NCI-H1694 (cell line): Measurements from ENCODE around the gene GRHL1.

Experiments used
- DNase-seq: peaks from one replicate; lab custom pipeline; 2025; lab: John Stamatoyannopoulos, UW

Gene GRHL1

DNA sequence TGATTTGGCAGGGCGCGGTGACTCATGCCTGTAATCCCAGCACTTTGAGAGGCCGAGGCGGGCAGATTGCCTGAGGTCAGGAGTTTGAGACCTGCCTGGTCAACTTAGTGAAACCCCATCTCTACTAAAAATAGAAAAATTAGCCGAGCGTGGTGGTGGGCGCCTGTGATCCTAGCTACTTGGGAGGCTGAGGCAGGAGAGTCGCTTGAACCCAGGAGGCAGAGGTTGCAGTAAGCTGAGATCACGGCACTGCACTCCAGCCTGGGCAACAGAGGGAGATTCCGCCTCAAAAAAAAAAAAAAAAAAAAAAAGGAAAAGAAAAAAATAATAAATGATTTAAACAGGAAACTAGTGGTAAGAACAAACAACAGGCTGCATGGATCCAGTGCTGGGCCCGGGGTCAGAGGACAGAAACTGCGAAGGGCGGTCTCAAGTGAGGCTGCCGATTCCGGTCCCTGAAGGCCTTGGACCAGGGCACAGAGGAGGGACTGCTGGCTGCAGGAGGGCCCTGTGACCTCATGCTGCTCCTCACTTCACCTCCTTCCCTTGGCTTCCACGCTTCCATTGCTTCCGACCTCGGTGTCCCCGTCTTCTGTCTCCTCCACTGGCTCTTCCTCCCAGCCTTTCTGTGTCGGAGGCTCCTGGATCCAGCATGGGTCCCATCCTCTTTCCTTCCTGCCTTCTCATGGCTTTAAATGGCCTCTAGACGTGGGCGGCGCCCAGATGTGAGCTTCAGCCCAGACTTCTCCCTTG, 2.1 kb upstream of the GRHL1 start:
- no peak for DNase-seq

DNA sequence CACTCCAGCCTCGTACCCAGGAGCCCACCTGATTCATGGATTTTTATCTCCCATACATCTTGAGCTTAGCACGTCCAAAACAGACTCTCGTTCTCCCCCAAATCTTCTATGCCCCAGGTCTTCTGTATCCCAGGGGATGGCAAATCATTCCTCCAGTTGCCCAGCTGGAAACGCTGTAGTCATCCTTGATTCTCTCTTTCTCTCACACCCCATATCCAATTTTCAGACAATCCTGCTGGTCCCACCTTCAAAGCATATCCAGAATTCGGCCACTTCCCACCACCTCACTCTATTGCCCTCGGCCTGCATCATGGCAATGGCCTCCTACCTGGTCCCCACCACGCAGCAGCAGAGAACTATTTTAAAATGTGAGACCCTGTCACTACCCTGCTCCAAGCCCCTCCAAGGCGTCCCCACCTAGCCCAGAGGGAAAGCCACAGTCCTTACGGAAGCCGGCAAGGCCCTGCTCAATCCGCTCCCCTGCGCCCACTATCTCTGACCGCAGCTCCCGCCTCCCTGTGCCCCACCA, 1.4 kb upstream of the GRHL1 start:
- no peak for DNase-seq

- DNase-seq = no peak
These were observed 797 bp upstream of the GRHL1 start for GRCh38 chr2:9950521-9951271.

DNA sequence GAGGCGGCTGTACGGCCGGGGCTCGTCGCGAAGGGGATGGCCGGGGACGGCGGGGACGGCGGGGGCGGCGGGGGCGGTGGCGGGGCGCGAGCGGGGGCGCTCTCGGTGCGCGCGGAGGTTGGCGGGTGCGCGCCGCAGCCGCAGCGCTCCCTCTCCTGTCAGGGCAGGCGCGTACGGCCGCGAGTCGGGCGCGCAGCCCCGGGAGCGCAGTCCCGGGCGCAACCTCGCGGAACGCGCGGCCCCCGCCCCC, 296 bp upstream of the GRHL1 start:
- DNase-seq = no peak

DNA sequence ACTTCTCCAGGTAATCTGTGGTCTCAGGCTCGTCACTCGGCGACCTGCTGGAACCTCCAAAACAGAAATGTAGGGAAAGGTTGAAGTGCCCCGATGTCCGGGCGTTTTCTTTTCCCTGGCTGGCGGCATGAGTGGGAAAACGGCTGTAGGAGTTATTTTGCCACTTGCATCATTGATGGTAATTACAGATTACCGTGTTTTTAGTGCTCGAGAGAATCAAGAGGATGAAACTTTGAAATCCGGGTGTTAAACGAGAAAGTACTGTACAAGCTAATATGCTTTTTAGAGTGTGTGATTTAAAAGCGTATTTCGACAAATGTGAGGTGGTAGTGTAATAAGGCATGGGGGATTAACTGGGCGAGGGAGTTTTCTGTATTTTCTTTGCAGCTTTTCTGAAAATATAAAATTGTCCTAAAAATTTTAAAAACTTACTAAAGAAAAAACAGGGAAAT, 819 bp downstream of the GRHL1 start:
- DNase-seq = no peak

- DNase-seq = no peak
These were observed 1.5 kb downstream of the GRHL1 start for GRCh38 chr2:9952856-9953503.

DNA sequence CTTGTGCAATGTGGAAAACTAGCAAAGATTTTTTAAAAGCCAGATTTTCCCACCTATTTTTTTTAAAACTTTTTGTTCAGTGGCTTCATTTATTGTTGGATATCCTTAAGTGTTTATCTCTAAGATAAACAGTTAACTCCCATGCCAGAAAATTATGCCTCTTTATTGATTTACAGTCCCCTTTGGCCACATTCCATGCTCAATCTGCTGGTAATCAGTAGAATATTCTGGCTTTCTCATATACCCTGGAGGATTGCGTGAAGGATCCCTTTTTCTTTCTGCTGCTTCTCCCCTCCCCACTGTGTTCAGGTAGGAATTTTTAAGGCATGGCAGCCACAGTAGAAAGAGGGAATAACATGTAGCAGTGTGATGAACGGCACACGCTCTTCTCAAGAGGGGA, 2.6 kb downstream of the GRHL1 start:
- no peak for DNase-seq

DNA sequence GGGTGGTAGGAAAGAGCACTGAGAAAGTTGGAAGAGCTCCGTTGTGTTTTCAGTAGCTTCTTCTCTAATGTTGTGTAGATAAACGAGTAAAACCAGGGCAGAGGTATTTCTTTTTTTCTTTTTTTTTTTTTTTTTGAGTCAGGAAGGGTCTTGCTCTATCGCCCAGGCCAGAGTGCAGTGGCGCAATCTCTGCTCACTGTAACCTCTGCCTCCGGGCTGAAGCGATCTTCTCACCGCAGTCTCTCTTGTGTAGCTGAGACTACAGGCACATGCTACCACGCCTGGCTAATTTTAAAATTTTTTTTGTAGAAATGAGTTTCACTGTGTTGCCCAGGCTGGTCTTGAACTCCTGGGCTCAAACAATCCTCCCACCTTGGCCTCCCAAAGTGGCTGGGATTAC, 6.6 kb downstream of the GRHL1 start:
- DNase-seq = no peak

- no peak for DNase-seq
These were observed 7.8 kb downstream of the GRHL1 start for GRCh38 chr2:9959262-9959661.

DNA sequence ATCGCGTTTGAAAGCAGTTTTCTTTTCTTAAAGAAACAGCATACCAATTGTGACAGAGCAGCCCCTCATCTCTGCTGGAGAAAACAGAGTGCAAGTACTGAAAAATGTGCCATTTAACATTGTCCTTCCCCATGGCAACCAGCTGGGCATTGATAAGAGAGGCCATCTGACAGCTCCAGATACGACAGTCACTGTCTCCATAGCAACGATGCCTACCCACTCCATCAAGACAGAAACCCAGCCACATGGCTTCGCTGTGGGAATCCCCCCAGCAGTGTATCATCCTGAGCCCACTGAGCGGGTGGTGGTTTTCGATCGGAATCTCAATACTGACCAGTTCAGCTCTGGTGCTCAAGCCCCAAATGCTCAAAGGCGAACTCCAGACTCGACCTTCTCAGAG, 9.5 kb downstream of the GRHL1 start:
- no peak for DNase-seq

GRCh38 chr2:9964334-9964980, 13.0 kb downstream of the GRHL1 start:
- no peak for DNase-seq

DNA sequence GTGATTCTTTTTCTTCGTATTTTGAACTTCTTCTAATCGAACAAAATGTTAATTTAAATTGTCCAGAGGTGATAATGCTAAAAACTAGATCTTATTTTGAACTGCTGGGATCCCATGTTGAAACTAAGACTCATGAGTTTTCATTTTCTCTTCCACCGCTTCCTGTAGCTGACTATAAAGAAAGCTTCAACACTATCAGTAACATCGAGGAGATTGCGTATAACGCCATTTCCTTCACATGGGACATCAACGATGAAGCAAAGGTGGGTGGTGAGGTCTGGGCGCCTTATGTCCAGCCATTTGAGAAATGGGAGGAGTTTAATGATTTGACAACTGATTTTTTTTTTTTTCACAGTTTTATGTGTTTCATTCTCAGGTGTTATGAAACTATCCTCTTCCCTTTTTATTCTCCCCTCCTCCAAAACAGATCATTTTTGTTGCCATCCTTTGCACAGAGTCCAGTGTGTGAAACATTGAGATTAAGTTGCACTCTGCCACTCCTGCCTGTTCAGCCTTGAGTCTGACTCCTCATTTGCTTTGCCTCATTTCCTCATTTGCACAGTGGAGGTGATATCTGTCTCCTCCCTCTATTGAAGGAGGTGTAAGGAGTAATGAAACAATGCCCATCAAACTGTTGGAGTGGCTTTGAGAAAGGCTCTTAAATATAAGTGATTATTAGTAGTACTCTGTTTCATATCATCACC, 13.8 kb downstream of the GRHL1 start:
- no peak for DNase-seq

- DNase-seq = no peak
These were observed 15.1 kb downstream of the GRHL1 start for GRCh38 chr2:9966491-9967022.

DNA sequence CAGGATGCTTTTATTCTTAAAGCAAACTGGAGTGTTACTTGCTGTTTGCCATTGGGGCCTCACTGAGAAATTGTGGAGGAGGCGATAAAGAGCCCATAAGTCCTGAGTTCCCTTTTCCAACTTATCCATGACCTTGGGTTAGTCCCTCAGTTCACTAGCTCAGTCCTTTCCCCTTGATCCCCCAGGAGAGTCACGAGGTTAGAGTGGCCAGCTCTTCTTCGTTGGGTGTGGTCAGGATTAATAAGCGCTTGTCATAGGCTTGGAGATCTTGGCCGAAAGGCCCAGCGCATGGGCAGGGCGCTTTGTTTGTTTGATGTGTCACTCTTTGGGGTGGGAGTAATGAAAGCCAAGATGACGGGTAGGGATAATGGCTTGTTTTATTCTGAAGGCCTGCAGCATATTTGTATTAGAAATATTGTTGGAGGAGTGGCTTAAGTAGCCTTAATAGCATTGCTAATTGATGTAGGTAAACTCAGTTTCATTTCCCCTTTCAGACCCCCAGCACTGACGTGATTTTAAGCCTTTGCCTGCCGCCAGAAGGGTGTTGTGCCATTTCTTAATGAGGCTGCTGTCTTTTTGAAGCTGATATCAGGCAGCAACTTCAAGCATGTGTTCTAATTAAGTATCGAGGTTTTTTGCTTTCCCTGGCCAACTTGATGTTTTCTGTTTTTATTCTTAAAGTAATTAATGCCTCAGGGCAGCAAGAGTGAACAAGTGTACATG, 15.7 kb downstream of the GRHL1 start:
- no peak for DNase-seq

- DNase-seq = no peak
These were observed 17.3 kb downstream of the GRHL1 start for GRCh38 chr2:9968553-9969497.

GRCh38 chr2:9970200-9971044, 18.9 kb downstream of the GRHL1 start:
- no peak for DNase-seq

GRCh38 chr2:9971105-9971818, 19.8 kb downstream of the GRHL1 start:
- DNase-seq = no peak

DNA sequence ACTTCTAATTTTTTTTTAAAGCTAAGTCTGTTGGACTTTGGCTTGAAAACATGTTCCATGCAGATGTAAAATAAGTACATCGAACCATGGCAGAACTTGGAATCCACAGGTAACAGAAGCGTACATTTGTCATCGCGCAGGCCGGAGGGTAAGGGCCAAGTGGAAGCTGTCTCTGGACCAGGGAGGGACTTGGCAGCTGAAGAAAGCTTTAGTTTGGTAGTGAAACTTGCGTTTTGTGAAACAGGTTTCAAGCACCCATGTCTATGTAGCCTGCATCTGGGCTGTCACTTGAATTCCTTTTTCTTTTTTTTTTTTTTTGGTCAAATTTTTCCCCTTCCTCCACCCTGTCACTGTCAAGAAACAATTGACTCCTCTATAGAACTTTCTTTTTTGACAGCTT, 20.4 kb downstream of the GRHL1 start:
- no peak for DNase-seq
